Uterus (tissue), 4 donors: ENCODE measurements around the gene IRF1. TPM values are rescaled to one million over a fixed set of nuclear protein-coding genes. Genes with fewer than 3 reads are reported as not detected.

Experiments used
- DNase-seq, 2 donors: peaks; one replicate each; pipeline ENCODE4 v3.0.0-alpha.2; 2019 to 2020
- H3K27ac ChIP-seq, 2 donors: fragments of 200-600 bp; sonication (generic); 1 replicate in 1 of 2; 2 replicates in 1 of 2; pipeline ENCODE4 v1.5.1; 2016 to 2018
- H3K27me3 ChIP-seq, 2 donors: fragments of 200-600 bp; sonication (generic); one replicate each; pipeline ENCODE4 v1.5.1; 2018 to 2019; ENCODE audit warnings: control low read depth in 1 of 2
- H3K36me3 ChIP-seq, 2 donors: fragments of 200-600 bp; sonication (generic); one replicate each; pipeline ENCODE4 v1.5.1; 2019; ENCODE audit warnings: control low read depth in 1 of 2
- H3K4me1 ChIP-seq, 2 donors: fragments of 200-600 bp; sonication (generic); one replicate each; pipeline ENCODE4 v1.5.1; 2018 to 2019; ENCODE audit warnings: control low read depth in 1 of 2
- H3K4me3 ChIP-seq, 2 donors: fragments of 200-600 bp; sonication (generic); 1 replicate in 1 of 2; 2 replicates in 1 of 2; pipeline ENCODE4 v1.5.1; 2018 to 2019; ENCODE audit warnings: mild to moderate bottlenecking in 1 of 2
- H3K9me3 ChIP-seq, 2 donors: fragments of 200-600 bp; sonication (generic); one replicate each; pipeline ENCODE4 v1.5.1; 2019; ENCODE audit warnings: control low read depth in 1 of 2
- POLR2A ChIP-seq, 2 donors: fragments of 450-650 bp; IDR thresholded peaks; one replicate each; pipeline ENCODE4 v1.6.1; 2016; ENCODE audit warnings: antibody characterized with exemption in 2 of 2, mild to moderate bottlenecking in 1 of 2, moderate library complexity in 1 of 2
- intact Hi-C: fragments of 100-400 bp; cut with DNase I; formaldehyde crosslinking; loops from one replicate; pipeline ENCODE4 v1.15.1; 2023; ENCODE audit warnings: low total_unique reads
- total RNA-seq, 4 donors: library from RNA; depleted of rRNA in 3 of 4; stranded (reverse); fragments of >200 nt in 3 of 4; gene quantifications; one replicate each; pipeline versions ENCODE4 v1.1.0 to v1.2.4, GENCODE V29; 2014 to 2023
- TF ChIP-seq, protein P1 (sequence below), 4 experiments: fragments of 200-600 bp in 2 of 4; fragments of 450-650 bp in 2 of 4; sonication (generic) in 2 of 4; IDR thresholded peaks; one replicate each; pipeline ENCODE4 v1.5.1; 2016 to 2019; ENCODE audit warnings: antibody characterized with exemption in 4 of 4, mild to moderate bottlenecking in 2 of 4, moderate library complexity in 1 of 4
- donor health status: DM: yes; HTN: yes; CAD: no.

Gene IRF1
- total RNA-seq, 4 donors from 2014 or later = 3.8 to 110 (median 25.7) TPM

DNA sequence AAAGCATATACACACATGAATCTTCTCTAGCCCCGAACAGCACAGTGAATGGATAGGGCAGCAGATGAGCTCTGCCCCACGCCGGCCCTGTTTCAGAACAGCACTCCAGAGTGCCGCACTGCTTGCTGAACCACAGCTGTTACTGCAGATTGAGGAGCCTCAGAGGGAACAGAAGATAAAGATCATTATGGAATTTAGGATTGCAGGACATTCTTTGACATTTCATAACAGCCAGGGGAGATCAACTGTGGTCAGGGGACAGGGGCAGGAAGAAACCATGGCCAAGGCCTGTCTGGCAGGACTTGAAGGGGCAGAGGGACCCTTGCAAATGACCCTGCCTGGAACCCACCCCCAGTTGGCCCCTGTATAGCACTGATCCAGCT, 20.6 kb downstream of the IRF1 start:
- Histone ChIP-seq H3K9me3 (no peaks in the 10 kb centered on the region), H3K4me1 (peaks cover 0 to 4% of the 10 kb centered on the region in 2 donors), H3K27me3 (no peaks in the 10 kb centered on the region), H3K4me3 (no peak overlapping the region), H3K27ac (peak overlapping the region in 1 of 2 donors; percentile 38), H3K36me3 (no peaks in the 10 kb centered on the region)
- TF ChIP-seq POLR2A (IDR thresholded peaks at IDR 0.05) = no peak
- TF ChIP-seq, protein P1, sequence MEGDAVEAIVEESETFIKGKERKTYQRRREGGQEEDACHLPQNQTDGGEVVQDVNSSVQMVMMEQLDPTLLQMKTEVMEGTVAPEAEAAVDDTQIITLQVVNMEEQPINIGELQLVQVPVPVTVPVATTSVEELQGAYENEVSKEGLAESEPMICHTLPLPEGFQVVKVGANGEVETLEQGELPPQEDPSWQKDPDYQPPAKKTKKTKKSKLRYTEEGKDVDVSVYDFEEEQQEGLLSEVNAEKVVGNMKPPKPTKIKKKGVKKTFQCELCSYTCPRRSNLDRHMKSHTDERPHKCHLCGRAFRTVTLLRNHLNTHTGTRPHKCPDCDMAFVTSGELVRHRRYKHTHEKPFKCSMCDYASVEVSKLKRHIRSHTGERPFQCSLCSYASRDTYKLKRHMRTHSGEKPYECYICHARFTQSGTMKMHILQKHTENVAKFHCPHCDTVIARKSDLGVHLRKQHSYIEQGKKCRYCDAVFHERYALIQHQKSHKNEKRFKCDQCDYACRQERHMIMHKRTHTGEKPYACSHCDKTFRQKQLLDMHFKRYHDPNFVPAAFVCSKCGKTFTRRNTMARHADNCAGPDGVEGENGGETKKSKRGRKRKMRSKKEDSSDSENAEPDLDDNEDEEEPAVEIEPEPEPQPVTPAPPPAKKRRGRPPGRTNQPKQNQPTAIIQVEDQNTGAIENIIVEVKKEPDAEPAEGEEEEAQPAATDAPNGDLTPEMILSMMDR (IDR thresholded peaks at IDR 0.05) = no peak
- intact Hi-C loops = no loop called here
- peak; percentile 15 to 20 for DNase-seq

DNA sequence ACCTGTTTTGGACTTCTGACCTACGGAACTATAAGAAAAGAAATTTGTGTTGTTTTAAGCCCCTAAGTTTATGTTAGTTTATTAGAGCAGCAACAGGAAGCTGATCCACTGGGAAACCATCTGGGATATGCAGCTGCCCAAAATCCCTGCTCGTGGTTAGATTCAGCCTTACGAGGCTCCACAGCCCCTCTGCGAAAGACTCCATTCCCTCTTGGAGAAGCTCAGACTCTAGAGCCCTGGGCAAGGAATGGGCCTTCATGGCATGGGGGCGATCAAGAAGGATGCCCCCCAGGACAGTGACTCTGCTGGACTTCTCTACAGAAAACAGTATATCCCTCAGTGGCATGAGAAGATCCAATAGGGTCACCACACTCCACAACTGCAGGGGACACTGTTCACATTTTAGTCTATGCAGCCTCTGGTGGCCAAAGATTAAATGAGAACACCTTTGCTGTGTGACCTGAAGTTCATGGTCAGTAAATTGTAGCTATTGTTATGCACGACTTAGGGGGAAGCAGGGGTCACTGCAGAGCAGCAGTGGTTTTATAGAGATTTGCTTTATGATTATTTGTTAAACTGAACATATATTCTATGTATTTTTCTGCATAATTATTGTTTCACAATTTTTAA, 21.1 kb downstream of the IRF1 start:
- peaks cover 0 to 4% of the 10 kb centered on the region in 2 donors for H3K4me1 ChIP-seq
- H3K36me3 ChIP-seq = no peaks in the 10 kb centered on the region
- peak; percentile 4 to 7 for DNase-seq
- intact Hi-C loops = no loop called here
- no peak overlapping the region for H3K4me3 ChIP-seq
- no peaks in the 10 kb centered on the region for H3K9me3 ChIP-seq
- H3K27me3 ChIP-seq = no peaks in the 10 kb centered on the region
- no peak for TF ChIP-seq POLR2A (IDR thresholded peaks at IDR 0.05)
- TF ChIP-seq, protein P1 (IDR thresholded peaks at IDR 0.05) = no peak
- no peak overlapping the region for H3K27ac ChIP-seq

DNA sequence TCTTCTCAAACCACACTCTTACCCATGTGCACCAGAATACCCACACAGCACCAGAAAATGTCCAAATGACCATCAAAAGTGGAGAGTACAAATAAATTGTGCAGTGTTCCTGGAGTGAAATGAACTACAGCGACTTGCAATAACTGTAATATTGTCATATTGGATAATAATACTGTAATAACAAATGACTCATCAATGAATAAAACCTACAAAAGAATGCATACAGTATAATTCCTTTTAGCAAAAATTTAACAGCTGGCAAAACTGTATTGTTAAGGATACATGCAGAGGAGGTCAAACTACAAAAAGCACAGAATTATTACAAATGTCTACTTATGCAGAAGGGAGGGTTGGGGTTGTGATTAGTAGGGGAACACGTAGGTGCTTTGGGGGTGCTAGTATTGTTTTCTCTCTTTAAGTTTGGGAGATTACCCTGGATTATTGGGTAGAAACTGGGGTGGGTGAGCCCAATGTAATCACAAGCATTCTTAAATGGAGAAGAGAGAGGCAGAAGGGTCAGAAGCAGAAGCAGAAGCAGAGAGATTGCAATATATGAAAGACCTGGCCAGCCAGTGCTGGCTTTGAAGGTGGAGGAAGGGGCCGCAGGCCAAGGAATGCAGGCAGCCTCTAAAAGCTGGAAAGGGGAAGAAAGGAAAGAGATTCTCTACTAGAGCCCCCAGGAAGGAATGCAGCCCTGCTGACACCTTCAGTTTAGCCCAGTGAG, 21.8 kb downstream of the IRF1 start:
- Histone ChIP-seq H3K4me3 (no peak overlapping the region), H3K36me3 (no peaks in the 10 kb centered on the region), H3K27ac (no peak overlapping the region), H3K27me3 (no peaks in the 10 kb centered on the region), H3K9me3 (no peaks in the 10 kb centered on the region), H3K4me1 (peaks cover 4% of the 10 kb centered on the region in 2 donors)
- DNase-seq = peak; percentile 4 to 6
- intact Hi-C loops = no loop called here
- TF ChIP-seq POLR2A (IDR thresholded peaks at IDR 0.05) = no peak
- TF ChIP-seq, protein P1 (IDR thresholded peaks at IDR 0.05) = no peak

DNA sequence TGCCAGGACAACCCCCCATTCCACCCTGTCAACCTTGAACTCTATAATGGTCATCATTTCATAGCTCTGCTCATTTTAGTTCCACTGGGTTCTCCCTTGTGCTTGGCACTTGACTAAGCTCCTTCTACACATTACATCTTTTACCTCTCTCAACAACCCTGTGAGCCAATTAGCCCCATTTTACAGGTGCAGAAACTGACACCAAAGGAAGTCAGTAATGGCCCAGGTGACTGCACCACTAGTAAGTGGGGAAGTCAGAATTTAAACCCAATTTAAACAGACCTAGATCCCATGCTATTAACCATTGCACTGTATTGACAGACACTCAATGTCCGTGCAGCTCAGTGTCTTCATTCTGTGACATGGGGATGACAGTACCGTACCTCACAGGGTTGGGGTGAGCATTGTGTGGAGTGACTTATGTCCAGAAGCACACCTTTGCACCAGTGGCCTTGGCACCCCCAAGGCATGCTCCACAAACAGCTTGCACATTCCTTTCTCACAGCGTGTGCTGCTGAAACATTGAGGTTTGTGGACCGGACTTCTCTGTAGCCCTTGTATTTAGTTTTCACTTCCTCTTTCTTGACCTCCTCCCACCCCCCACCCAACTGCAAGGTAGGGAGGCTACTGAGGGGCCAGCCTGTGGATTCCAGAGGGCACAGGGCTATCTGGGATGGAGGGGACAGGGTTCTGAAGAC, 23.1 kb downstream of the IRF1 start:
- H3K4me1 ChIP-seq = peaks cover 4 to 5% of the 10 kb centered on the region in 2 donors
- no peaks in the 10 kb centered on the region for H3K27me3 ChIP-seq
- H3K4me3 ChIP-seq = no peak overlapping the region
- intact Hi-C loops = no loop called here
- H3K36me3 ChIP-seq = no peaks in the 10 kb centered on the region
- TF ChIP-seq, protein P1 (IDR thresholded peaks at IDR 0.05) = no peak
- H3K27ac ChIP-seq = peak overlapping the region in 1 of 2 donors; percentile 26
- DNase-seq = peak in 1 of 2 donors; percentile 9
- no peaks in the 10 kb centered on the region for H3K9me3 ChIP-seq
